Measurements from ENCODE around the gene RNF144A.
A peak's percentile ranks its signal among the peaks of the same experiment; 100 is the strongest.

The RNF144A gene

GRCh38 chr2:7018282-7018701 is 101.1 kb downstream of the RNF144A start:
- DNase-seq, result peak in 5 of 58 donors; percentile 19 to 38 (median 29)

- DNase-seq, result no peak
Observed at GRCh38 chr2:7018767-7019166, 101.6 kb downstream of the RNF144A start.

DNA sequence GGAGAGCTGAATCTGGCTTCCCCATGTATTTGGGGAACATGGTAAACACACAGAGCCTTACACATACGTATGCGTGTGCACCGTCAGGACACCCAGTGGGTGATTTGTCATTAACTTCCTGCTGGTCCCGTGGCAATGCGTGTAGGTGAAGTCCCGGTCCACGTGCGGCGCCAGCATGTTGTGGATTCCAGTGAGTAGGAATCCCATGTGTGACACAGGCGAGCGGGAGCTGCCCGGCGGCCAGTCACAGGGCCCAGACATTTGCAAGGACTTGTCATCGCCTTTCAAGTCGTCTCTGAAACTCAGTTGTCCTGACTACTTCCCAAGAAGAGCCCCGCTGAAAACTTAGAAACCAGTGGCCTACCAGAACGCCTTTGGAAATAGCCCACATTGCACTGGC is 102.0 kb downstream of the RNF144A start:
- no peak for DNase-seq

GRCh38 chr2:7020059-7020458 is 102.8 kb downstream of the RNF144A start:
- no peak for DNase-seq

DNA sequence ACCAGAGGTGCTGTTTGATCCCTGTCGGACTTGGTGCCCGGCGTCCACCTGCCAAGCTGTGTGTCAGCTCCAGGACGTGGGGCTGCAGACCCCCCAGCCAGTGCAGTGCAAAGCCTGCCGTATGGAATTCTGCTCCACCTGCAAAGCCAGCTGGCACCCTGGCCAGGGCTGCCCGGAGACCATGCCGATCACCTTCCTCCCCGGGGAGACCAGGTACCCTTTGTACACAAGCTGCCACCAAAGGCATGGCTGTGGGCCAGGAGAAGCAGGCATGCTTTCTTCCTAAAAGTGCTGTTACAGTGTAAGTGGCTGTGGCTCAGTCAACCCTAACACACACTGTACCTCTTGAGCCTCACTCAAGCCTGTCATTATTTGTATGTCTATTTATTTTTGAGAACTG is 103.3 kb downstream of the RNF144A start:
- no peak for DNase-seq

- no peak for DNase-seq
Observed at GRCh38 chr2:7020939-7021470, 103.8 kb downstream of the RNF144A start.

- DNase-seq, result peak in 1 of 58 donors; percentile 28
Observed at GRCh38 chr2:7022492-7023385, 105.5 kb downstream of the RNF144A start.

DNA sequence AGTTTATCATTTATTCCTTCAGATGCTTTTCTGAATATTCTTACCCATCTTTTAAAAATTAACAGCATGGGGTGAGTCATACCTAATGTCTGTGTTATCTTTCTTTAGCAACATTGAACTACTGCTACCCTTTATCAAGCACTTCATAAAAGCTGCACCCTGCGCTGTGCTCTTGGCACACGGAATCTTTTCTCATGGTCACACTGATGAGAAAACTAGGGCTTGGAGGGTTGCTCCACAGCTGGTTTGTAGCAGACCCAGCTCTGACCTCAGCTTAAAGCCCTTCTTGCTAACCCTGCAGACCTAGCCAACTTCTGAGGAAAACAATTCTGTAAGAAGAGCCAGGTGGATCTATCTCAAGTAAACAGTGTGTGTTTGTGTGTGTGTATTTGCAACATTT is 106.3 kb downstream of the RNF144A start:
- no peak for DNase-seq

GRCh38 chr2:7024261-7024660 is 107.0 kb downstream of the RNF144A start:
- DNase-seq, result no peak

DNA sequence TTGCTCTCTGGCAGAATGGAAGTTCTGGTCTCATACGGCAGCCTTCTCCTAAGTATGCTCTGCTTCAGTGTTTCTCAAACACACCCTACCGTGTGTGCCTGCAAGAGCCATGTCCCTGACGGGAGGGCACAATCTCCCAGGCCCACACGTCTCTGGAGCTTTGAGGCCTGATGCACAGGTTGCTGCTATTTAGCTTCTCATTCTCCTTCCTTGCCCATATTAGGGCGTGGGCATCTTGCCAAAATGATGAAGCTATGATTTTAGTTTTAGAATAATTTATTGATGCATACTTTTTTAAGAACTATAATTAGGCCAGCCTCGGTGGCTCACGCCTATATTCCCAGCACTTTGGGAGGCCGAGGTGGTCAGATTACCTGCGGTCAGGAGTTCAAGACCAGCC is 107.9 kb downstream of the RNF144A start:
- DNase-seq, result no peak

DNA sequence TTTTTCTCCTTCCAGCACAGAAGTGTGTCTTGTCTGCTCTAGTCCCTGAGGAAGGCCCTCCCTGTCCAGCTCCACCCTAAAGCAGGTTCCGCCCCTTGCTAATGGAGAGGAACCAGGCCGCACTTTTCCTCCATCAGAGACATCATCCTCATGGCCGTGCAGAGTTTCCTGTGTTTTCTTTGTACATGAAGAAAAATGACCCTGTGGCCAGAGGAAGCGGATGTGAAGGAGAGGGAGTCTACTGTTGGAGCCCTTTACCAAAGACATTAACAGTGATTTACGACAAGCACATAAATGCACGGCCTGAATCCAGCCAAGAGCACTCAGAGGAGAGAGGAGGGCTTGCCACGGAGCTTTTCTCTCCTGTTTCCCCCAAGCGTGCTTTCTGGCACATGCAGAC is 109.5 kb downstream of the RNF144A start:
- DNase-seq, result no peak

GRCh38 chr2:7027411-7027810 is 110.2 kb downstream of the RNF144A start:
- DNase-seq, result no peak

DNA sequence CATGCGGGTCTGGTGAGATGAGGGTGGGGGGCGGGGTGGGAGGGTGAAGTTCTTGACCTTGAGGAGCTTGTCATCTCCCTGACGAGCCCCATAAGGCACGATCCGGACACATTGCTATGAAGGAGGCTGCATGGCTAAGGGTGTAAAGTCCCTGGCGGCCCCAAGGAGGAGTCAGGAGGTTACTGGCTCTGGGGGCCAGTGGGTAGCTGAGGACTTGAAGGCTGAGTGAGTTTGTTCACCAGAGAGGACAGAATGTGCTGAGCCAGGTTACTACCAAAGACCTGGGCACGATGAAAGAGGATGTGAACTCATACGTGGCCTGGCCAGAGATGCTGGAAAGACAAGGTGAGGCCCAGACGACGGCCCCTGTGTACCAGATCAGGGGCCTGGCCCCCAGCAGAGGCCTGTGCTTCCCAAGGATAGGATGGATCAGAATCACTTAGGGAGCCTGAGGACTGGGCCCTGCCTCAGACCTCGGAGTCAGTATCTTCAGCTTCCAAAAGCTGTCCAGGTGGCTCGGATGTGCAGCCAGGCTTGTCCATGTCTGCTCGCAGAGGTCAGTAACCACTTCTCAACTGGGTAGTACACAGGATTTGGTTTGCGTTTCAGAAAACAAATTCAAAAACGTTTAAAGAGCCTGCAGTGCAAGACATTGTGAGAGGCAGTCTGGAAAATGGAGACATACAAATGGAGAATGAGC is 110.9 kb downstream of the RNF144A start:
- no peak for DNase-seq

DNA sequence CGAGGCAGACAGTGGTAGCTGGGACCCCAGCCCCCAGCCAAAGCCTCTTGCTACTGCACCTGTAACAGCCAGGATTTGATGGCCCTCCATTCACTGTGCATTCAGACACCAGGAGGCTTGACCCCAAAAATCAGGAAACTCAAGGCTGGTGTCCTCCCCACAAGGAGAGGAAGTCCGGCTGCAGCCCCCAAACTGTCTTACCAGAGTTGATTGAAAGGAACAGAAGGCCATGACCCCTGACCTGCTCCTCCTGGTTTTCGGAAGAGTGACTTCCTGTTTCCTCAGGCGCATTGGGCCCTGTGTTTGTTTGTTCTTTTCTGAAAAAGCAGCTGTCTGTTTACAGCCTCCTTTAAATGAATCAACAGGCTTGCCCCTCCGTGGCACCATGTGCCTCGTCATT is 111.6 kb downstream of the RNF144A start:
- no peak for DNase-seq

DNA sequence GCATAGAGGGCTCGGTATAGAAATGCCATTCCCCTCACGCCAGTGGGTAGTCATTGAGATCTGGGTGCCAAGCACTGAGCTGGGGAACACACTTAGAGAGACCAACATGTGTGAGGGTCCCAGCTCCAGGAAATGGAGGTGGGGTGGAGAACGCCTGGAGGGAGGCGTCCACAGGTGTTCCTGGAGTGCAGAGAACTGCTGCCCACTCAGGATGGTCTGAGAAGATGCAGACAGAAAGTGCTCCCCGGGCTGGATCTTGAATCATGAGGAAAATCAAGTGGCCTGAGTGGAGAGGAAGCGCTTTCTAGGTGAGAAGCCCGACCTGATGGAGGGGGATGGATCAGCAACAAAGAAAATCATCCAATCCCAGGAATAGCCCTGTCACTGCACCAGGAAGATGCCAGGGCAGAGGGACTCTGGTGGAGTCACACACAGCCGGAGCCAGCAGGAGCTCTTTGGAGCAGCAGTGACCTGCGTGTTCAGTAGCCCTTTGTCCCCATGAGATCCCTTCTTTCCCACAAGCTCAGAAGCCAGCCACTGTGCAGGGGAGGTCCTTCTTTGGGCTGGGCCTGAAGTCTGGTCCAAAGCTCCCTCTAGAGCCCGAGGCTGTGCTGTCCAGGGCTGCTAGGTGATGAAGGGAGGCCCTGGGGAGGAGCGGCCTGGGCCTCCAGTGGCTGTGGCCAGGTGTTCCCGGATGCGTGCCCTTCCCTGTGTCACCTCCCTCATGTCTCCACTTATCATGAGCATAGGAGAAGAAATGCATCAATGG is 112.3 kb downstream of the RNF144A start:
- DNase-seq, result peak in 13 of 58 donors; percentile 15 to 44 (median 33)

DNA sequence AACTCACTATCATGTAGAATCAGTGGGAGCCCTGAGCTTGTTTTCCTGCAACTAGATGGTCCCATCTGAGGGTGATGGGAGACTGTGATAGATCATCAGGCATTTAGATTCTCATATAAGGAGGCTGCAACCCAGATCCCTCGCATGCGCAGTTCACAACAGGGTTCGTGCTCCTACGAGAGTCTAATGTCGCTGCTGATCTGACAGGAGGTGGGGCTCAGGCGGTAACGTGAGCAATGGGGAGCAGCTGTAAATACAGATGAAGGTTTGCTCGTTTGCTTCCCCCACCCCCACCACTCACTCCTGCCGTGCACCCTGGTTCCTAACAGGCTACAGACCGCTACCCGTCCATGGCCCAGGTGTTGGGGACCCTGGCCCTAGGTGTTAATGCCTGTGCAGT is 113.6 kb downstream of the RNF144A start:
- DNase-seq, result no peak

DNA sequence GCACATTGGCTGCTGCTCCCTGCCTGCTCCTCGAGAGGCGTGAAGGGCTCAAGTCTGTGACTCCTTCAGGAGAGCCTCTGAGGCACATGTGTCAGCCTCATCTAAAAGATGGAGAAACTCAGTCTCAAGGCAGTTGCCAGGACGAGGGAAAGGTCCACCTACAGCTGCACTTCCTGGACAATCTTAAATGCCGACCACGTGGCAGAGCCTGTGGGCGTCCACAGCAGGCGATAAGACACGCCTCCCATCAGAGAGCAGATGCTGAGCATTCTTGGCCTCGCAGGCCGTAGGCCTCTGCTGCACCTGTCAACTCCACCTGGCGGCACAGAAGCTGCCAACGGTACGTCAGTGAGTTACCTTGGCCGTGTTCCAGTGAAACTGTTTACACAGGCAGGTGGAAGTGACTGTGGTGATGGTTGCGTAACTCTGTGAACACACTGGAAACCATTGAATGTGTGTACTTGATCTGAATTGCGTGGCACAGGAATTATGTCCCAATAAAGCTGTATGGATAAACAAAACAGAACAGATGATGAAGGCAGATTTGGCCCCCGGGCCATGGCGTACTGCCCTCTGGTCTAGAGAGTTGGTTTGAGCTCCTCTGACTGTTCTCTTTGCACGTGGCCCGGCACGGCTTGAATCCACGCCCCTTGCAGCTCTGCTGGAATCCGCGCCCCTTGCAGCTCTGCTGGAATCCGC is 114.5 kb downstream of the RNF144A start:
- DNase-seq, result no peak

- DNase-seq, result no peak
Observed at GRCh38 chr2:7032371-7032770, 115.2 kb downstream of the RNF144A start.

- no peak for DNase-seq
Observed at GRCh38 chr2:7033136-7033960, 116.1 kb downstream of the RNF144A start.

GRCh38 chr2:7034303-7034702 is 117.1 kb downstream of the RNF144A start:
- DNase-seq, result no peak
